BLaER1 treated with 17β-estradiol and CSF1 and Interleukin-3, amounts not matched to agents 10 nM and 100 nM (cell line): ENCODE measurements around the gene CLTC.
"Not testable (repeated sequence)": the region's sequence is repeated elsewhere in the genome, so short reads cannot be mapped to it uniquely, and the experiment has no call there.

ENCODE experiments used
- H3K27ac ChIP-seq, 11 experiments: shearing (Covaris generic); formaldehyde crosslinking; 2 replicates each; pipeline ENCODE4 v1.8.1; 2022
- H3K27me3 ChIP-seq, 11 experiments: shearing (Covaris generic); formaldehyde crosslinking; 2 replicates each; pipeline ENCODE4 v1.8.1; 2022
- H3K36me3 ChIP-seq, 11 experiments: shearing (Covaris generic); formaldehyde crosslinking; 2 replicates each; pipeline ENCODE4 v1.8.1; 2022
- H3K4me1 ChIP-seq, 10 experiments: shearing (Covaris generic); formaldehyde crosslinking; 2 replicates each; pipeline ENCODE4 v1.8.1; 2022
- H3K4me2 ChIP-seq, 11 experiments: shearing (Covaris generic); formaldehyde crosslinking; 2 replicates each; pipeline ENCODE4 v1.8.1; 2022
- H3K4me3 ChIP-seq, 10 experiments: shearing (Covaris generic); formaldehyde crosslinking; 2 replicates each; pipeline ENCODE4 v1.8.1; 2022
- H3K9ac ChIP-seq, 11 experiments: shearing (Covaris generic); formaldehyde crosslinking; 2 replicates each; pipeline ENCODE4 v1.8.1; 2022
- H3K9me3 ChIP-seq, 11 experiments: shearing (Covaris generic); formaldehyde crosslinking; replicated peaks in 1 of 11; 2 replicates each; pipeline ENCODE4 v1.8.1; 2022
- H4K20me1 ChIP-seq, 11 experiments: shearing (Covaris generic); formaldehyde crosslinking; 2 replicates each; pipeline ENCODE4 v1.8.1; 2022
- Cebpa-rat ChIP-seq, 11 experiments: shearing (Covaris generic); IDR thresholded peaks; 2 replicates each; pipeline ENCODE4 v1.8.1; 2022

Gene CLTC

GRCh38 chr17:59650642-59651041, 30.9 kb downstream of the CLTC start:
- H3K4me1 ChIP-seq: peaks cover 0 to 34% (median 7%) of the 10 kb centered on the region in 10 experiments; a peak in 12 of 20 replicates
- no peak overlapping the region for H3K9ac ChIP-seq
- TF ChIP-seq Cebpa-rat (IDR thresholded peaks at IDR 0.05): no peak
- H3K9me3 ChIP-seq: peaks cover 0 to 41% (median 31%) of the 10 kb centered on the region in 11 experiments; a peak in 17 of 22 replicates
- H3K27me3 ChIP-seq: no peaks in the 10 kb centered on the region
- H3K27ac ChIP-seq: no peak overlapping the region
- peaks cover 98 to 100% (median 100%) of the 10 kb centered on the region in 11 experiments for H3K36me3 ChIP-seq
- H4K20me1 ChIP-seq: peaks cover 0 to 100% (median 20%) of the 10 kb centered on the region in 11 experiments; a peak in 14 of 22 replicates
- H3K4me3 ChIP-seq: no peak overlapping the region
- no peak overlapping the region for H3K4me2 ChIP-seq

GRCh38 chr17:59651346-59651745, 31.7 kb downstream of the CLTC start:
- Histone ChIP-seq H3K4me2 (no peak overlapping the region), H3K27ac (no peak overlapping the region), H3K9ac (no peak overlapping the region), H3K4me1 (peaks cover 0 to 34% (median 1%) of the 10 kb centered on the region in 10 experiments; a peak in 11 of 20 replicates), H3K36me3 (peaks cover 98 to 100% (median 100%) of the 10 kb centered on the region in 11 experiments), H4K20me1 (peaks cover 0 to 100% (median 13%) of the 10 kb centered on the region in 11 experiments; a peak in 12 of 22 replicates), H3K4me3 (no peak overlapping the region), H3K9me3 (peaks cover 0 to 41% (median 31%) of the 10 kb centered on the region in 11 experiments; a peak in 17 of 22 replicates), H3K27me3 (no peaks in the 10 kb centered on the region)
- TF ChIP-seq Cebpa-rat (IDR thresholded peaks at IDR 0.05): no peak

- H3K9me3 ChIP-seq: peaks cover 0 to 41% (median 31%) of the 10 kb centered on the region in 11 experiments; a peak in 17 of 22 replicates
These were observed 32.4 kb downstream of the CLTC start for GRCh38 chr17:59652119-59652518.

GRCh38 chr17:59656624-59657023, 36.9 kb downstream of the CLTC start:
- H4K20me1 ChIP-seq: peaks cover 0 to 100% (median 7%) of the 10 kb centered on the region in 11 experiments; a peak in 9 of 22 replicates
- H3K9ac ChIP-seq, H3K27me3 ChIP-seq, H3K4me2 ChIP-seq, H3K4me3 ChIP-seq: not testable (repeated sequence)
- H3K9me3 ChIP-seq: peaks cover 0 to 13% (median 12%) of the 10 kb centered on the region in 11 experiments; a peak in 17 of 22 replicates
- H3K36me3 ChIP-seq: peaks cover 97 to 100% (median 99%) of the 10 kb centered on the region in 11 experiments
- peaks cover 0 to 20% (median 0%) of the 10 kb centered on the region in 10 experiments; a peak in 4 of 20 replicates for H3K4me1 ChIP-seq
- H3K27ac ChIP-seq: 0 out of 22 replicates have a peak overlapping the region, but pooled peaks of 1 of the 11 experiments have one; percentile 13

More at GRCh38 chr17:59652119-59652518, 32.4 kb downstream of the CLTC start:
- Histone ChIP-seq H3K27me3 (no peaks in the 10 kb centered on the region), H3K27ac (no peak overlapping the region), H3K4me2 (no peak overlapping the region), H3K9ac (no peak overlapping the region), H3K4me3 (peak overlapping the region in 3 of 10 experiments; percentile 4 to 12 (median 8); a peak in 3 of 20 replicates), H3K36me3 (peaks cover 98 to 100% (median 100%) of the 10 kb centered on the region in 11 experiments), H3K4me1 (peaks cover 0 to 31% (median 0%) of the 10 kb centered on the region in 10 experiments; a peak in 5 of 20 replicates), H4K20me1 (peaks cover 0 to 100% (median 6%) of the 10 kb centered on the region in 11 experiments; a peak in 9 of 22 replicates)
- TF ChIP-seq Cebpa-rat (IDR thresholded peaks at IDR 0.05): no peak

- H3K4me1 ChIP-seq: peaks cover 21 to 71% (median 32%) of the 10 kb centered on the region in 10 experiments
- no peaks in the 10 kb centered on the region for H3K27me3 ChIP-seq
- no peak overlapping the region for H3K9ac ChIP-seq
- no peak for TF ChIP-seq Cebpa-rat (IDR thresholded peaks at IDR 0.05)
- no peaks in the 10 kb centered on the region for H3K9me3 ChIP-seq
- peaks cover 0 to 100% (median 10%) of the 10 kb centered on the region in 11 experiments; a peak in 12 of 22 replicates for H4K20me1 ChIP-seq
- peaks cover 91 to 100% (median 98%) of the 10 kb centered on the region in 11 experiments for H3K36me3 ChIP-seq
- H3K4me3 ChIP-seq: no peak overlapping the region
- no peak overlapping the region for H3K27ac ChIP-seq
- H3K4me2 ChIP-seq: peak overlapping the region in 3 of 11 experiments; percentile 58 to 81 (median 72); a peak in 2 of 22 replicates
These were observed 46.5 kb downstream of the CLTC start for GRCh38 chr17:59666235-59666634.

- Histone ChIP-seq H4K20me1 (peaks cover 0 to 100% (median 19%) of the 10 kb centered on the region in 11 experiments; a peak in 14 of 22 replicates), H3K9me3 (no peaks in the 10 kb centered on the region), H3K27me3 (no peaks in the 10 kb centered on the region), H3K4me2 (peak overlapping the region; percentile 36 to 81 (median 59)), H3K36me3 (peaks cover 85 to 99% (median 94%) of the 10 kb centered on the region in 11 experiments), H3K27ac (peak overlapping the region in 9 of 11 experiments; percentile 14 to 62 (median 55); a peak in 15 of 22 replicates), H3K9ac (peak overlapping the region in 7 of 11 experiments; percentile 13 to 61 (median 39); a peak in 11 of 22 replicates), H3K4me3 (peak overlapping the region in 3 of 10 experiments; percentile 13 to 33 (median 25); a peak in 4 of 20 replicates), H3K4me1 (peaks cover 21 to 89% (median 32%) of the 10 kb centered on the region in 10 experiments)
- TF ChIP-seq Cebpa-rat (IDR thresholded peaks at IDR 0.05): no peak
These were observed 49.1 kb downstream of the CLTC start for GRCh38 chr17:59668816-59669215.

GRCh38 chr17:59669411-59669810, 49.7 kb downstream of the CLTC start:
- peak overlapping the region in 10 of 11 experiments; percentile 8 to 61 (median 38); a peak in 13 of 22 replicates for H3K27ac ChIP-seq
- peak overlapping the region; percentile 9 to 81 (median 59); a peak in 19 of 22 replicates for H3K4me2 ChIP-seq
- H4K20me1 ChIP-seq: peaks cover 0 to 100% (median 19%) of the 10 kb centered on the region in 11 experiments; a peak in 14 of 22 replicates
- H3K27me3 ChIP-seq: no peaks in the 10 kb centered on the region
- peaks cover 85 to 99% (median 94%) of the 10 kb centered on the region in 11 experiments for H3K36me3 ChIP-seq
- peak overlapping the region in 1 of 10 experiments; percentile 25; a peak in 2 of 20 replicates for H3K4me3 ChIP-seq
- no peak for TF ChIP-seq Cebpa-rat (IDR thresholded peaks at IDR 0.05)
- H3K9me3 ChIP-seq: no peaks in the 10 kb centered on the region
- peak overlapping the region in 1 of 11 experiments; percentile 50; a peak in 1 of 22 replicates for H3K9ac ChIP-seq
- H3K4me1 ChIP-seq: peaks cover 21 to 91% (median 32%) of the 10 kb centered on the region in 10 experiments

GRCh38 chr17:59669944-59670343, 50.2 kb downstream of the CLTC start:
- Histone ChIP-seq H4K20me1 (peaks cover 0 to 100% (median 19%) of the 10 kb centered on the region in 11 experiments; a peak in 14 of 22 replicates), H3K4me3 (no peak overlapping the region), H3K4me1 (peaks cover 21 to 91% (median 32%) of the 10 kb centered on the region in 10 experiments), H3K36me3 (peaks cover 85 to 99% (median 94%) of the 10 kb centered on the region in 11 experiments), H3K9ac (no peak overlapping the region), H3K27me3 (no peaks in the 10 kb centered on the region), H3K4me2 (peak overlapping the region in 7 of 11 experiments; percentile 4 to 81 (median 59); a peak in 10 of 22 replicates), H3K27ac (peak overlapping the region in 5 of 11 experiments; percentile 2 to 61 (median 46); a peak in 7 of 22 replicates), H3K9me3 (no peaks in the 10 kb centered on the region)
- no peak for TF ChIP-seq Cebpa-rat (IDR thresholded peaks at IDR 0.05)

GRCh38 chr17:59671386-59671785, 51.7 kb downstream of the CLTC start:
- Histone ChIP-seq H3K9ac (no peak overlapping the region), H3K27me3 (no peaks in the 10 kb centered on the region), H4K20me1 (peaks cover 0 to 100% (median 23%) of the 10 kb centered on the region in 11 experiments; a peak in 14 of 22 replicates), H3K4me3 (no peak overlapping the region), H3K36me3 (peaks cover 87 to 99% (median 94%) of the 10 kb centered on the region in 11 experiments), H3K4me2 (peak overlapping the region in 1 of 11 experiments; percentile 81; a peak in 1 of 22 replicates), H3K9me3 (no peaks in the 10 kb centered on the region), H3K27ac (no peak overlapping the region), H3K4me1 (peaks cover 24 to 93% (median 33%) of the 10 kb centered on the region in 10 experiments)
- TF ChIP-seq Cebpa-rat (IDR thresholded peaks at IDR 0.05): no peak
